ENCODE results near the gene C17orf78. TPM values are rescaled to one million over a fixed set of nuclear protein-coding genes. Genes with fewer than 3 reads are reported as not detected.

Gene C17orf78
- total and polyA plus RNA-seq, 2 of the 13 experiments (the other 11 are each of a cell fraction or from before 2014, with no cell fraction given): not detected

DNA sequence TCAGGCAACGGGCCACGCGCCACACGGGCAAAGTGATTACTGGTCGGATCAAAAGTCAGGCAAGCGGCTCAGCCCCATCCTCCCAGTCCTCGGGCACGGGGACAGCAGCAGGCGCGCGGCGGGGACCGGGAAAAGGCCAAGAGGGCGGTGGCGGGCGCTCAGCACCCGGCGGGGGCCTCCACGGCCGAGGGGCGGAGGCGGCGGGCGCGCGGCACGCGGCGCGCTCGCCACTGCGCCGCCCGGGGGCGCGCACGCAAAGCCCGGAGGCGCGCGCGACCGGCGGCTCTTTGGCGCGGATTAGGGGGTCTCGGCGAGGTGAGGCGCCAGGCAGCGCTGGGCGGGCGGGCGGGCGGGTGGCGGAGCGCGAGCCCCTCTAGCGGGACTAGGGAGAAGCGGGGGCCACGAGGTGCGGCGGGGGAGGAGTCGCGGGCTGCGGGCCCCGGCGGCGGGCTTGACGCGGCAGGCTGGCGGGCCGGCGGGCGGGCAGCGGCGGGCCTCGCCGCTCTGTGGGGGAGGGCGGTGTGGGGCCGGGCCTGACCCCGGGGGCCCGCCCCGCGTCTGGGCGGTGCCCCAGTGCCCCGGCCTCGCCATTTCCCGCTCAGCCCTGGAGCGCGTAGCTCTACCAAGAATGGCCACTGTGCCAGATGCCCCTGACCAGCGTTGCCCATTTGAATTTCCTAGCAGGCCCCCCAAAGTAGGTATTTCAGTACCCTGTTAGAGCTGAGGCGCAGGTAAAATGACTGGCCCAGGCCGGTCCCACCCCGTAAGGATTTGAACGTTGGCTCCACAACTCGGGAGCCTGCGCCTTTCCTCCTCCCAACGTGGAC, 31.1 kb downstream of the C17orf78 start, which contains the start of the genes ACACA and TADA2A (continued):
- TF ChIP-seq, protein P1, sequence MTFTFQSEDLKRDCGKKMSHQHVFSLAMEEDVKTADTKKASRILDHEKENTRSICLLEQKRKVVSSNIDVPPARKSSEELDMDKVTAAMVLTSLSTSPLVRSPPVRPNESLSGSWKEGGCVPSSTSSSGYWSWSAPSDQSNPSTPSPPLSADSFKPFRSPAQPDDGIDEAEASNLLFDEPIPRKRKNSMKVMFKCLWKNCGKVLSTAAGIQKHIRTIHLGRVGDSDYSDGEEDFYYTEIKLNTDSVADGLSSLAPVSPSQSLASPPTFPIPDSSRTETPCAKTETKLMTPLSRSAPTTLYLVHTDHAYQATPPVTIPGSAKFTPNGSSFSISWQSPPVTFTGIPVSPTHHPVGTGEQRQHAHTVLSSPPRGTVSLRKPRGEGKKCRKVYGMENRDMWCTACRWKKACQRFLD (CRISPR knock-in tag; IDR thresholded peaks at IDR 0.05; ENCODE audit: borderline replicate concordance): no peak; the same call in 1 of the 2 replicates
- TF ChIP-seq KDM2A (CRISPR knock-in tag; IDR thresholded peaks at IDR 0.05; ENCODE audit: borderline replicate concordance, low read depth) (peak; percentile 68; the same call in 1 of the 2 replicates), RFXAP (CRISPR knock-in tag; IDR thresholded peaks at IDR 0.05; ENCODE audit: borderline replicate concordance) (no peak), ZNF326 (CRISPR knock-in tag; IDR thresholded peaks at IDR 0.05; ENCODE audit: borderline replicate concordance) (no peak), GFI1 (CRISPR knock-in tag; IDR thresholded peaks at IDR 0.05; ENCODE audit: borderline replicate concordance) (no peak), ZMYM2 (CRISPR knock-in tag; IDR thresholded peaks at IDR 0.05) (no peak), ZNF225 (CRISPR knock-in tag; IDR thresholded peaks at IDR 0.05) (no peak; the same call in 1 of the 2 replicates), KAT7 (CRISPR knock-in tag; IDR thresholded peaks at IDR 0.05; ENCODE audit: borderline replicate concordance) (0 out of 2 replicates have a peak, but pooled peaks have one; percentile 30), ASH2L (IDR thresholded peaks at IDR 0.05; ENCODE audit: insufficient read length, low read depth, low read length) (peak; percentile 30), ZNF589 (CRISPR knock-in tag; conservative IDR thresholded peaks at IDR 0.05) (0 out of 2 replicates have a peak, but pooled peaks have one; percentile 41), ZNF33B (CRISPR knock-in tag; IDR thresholded peaks at IDR 0.05) (peak; percentile 85; the same call in 1 of the 2 replicates), BORCS8-MEF2B (CRISPR knock-in tag; IDR thresholded peaks at IDR 0.05) (peak; percentile 7; the same call in 1 of the 2 replicates), ZNF644 (CRISPR knock-in tag; IDR thresholded peaks at IDR 0.05; ENCODE audit: low read depth) (no peak), ZNF383 (CRISPR knock-in tag; IDR thresholded peaks at IDR 0.05; ENCODE audit: borderline replicate concordance) (no peak), SMARCE1 (IDR thresholded peaks at IDR 0.05; ENCODE audit: borderline replicate concordance) (no peak), ZNF33A (CRISPR knock-in tag; IDR thresholded peaks at IDR 0.05; ENCODE audit: borderline replicate concordance) (peak; percentile 63; the same call in 1 of the 2 replicates), ZNF781 (CRISPR knock-in tag; IDR thresholded peaks at IDR 0.05; ENCODE audit: borderline replicate concordance, not compliant biosample characterization) (peak; percentile 60), ZBTB42 (CRISPR knock-in tag; IDR thresholded peaks at IDR 0.05) (no peak), FOXC1 (CRISPR knock-in tag; IDR thresholded peaks at IDR 0.05; ENCODE audit: borderline replicate concordance) (no peak), SRY (CRISPR knock-in tag; IDR thresholded peaks at IDR 0.05) (no peak; the same call in 1 of the 2 replicates), MAZ (IDR thresholded peaks at IDR 0.05; ENCODE audit: borderline replicate concordance, low read depth, low read length) (peak; percentile 55), MAZ (CRISPR knock-in tag; IDR thresholded peaks at IDR 0.05; ENCODE audit: low read depth) (peak; percentile 57; the same call in 1 of the 2 replicates), DNMT3B (CRISPR knock-in tag; conservative IDR thresholded peaks at IDR 0.05) (no peak)
- TF ChIP-seq, protein P2, sequence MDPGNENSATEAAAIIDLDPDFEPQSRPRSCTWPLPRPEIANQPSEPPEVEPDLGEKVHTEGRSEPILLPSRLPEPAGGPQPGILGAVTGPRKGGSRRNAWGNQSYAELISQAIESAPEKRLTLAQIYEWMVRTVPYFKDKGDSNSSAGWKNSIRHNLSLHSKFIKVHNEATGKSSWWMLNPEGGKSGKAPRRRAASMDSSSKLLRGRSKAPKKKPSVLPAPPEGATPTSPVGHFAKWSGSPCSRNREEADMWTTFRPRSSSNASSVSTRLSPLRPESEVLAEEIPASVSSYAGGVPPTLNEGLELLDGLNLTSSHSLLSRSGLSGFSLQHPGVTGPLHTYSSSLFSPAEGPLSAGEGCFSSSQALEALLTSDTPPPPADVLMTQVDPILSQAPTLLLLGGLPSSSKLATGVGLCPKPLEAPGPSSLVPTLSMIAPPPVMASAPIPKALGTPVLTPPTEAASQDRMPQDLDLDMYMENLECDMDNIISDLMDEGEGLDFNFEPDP (CRISPR knock-in tag; conservative IDR thresholded peaks at IDR 0.05): no peak
- TF ChIP-seq, protein P3, sequence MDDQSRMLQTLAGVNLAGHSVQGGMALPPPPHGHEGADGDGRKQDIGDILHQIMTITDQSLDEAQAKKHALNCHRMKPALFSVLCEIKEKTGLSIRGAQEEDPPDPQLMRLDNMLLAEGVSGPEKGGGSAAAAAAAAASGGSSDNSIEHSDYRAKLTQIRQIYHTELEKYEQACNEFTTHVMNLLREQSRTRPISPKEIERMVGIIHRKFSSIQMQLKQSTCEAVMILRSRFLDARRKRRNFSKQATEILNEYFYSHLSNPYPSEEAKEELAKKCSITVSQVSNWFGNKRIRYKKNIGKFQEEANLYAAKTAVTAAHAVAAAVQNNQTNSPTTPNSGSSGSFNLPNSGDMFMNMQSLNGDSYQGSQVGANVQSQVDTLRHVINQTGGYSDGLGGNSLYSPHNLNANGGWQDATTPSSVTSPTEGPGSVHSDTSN (CRISPR knock-in tag; IDR thresholded peaks at IDR 0.05; ENCODE audit: borderline replicate concordance): no peak
- TF ChIP-seq, protein P4, sequence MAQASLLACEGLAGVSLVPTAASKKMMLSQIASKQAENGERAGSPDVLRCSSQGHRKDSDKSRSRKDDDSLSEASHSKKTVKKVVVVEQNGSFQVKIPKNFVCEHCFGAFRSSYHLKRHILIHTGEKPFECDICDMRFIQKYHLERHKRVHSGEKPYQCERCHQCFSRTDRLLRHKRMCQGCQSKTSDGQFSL (CRISPR knock-in tag; IDR thresholded peaks at IDR 0.05): no peak
